ENCODE measurements around the gene P2RY12.

- TF ChIP-seq CTCF (IDR thresholded peaks at IDR 0.05; ENCODE audit: control extremely low read depth in 1 of 3, insufficient read depth in 1 of 3, low read depth in 1 of 3, low read length in 3 of 3) (no peak), EP300 (IDR thresholded peaks at IDR 0.05; ENCODE audit: borderline replicate concordance in 1 of 2, low read depth in 2 of 2, low read length in 2 of 2) (no peak), TBP (IDR thresholded peaks at IDR 0.05; ENCODE audit: low read depth, low read length) (no peak), MAX (IDR thresholded peaks at IDR 0.05) (no peak), EZH2 (IDR thresholded peaks at IDR 0.05; ENCODE audit: low read depth, low read length, severe bottlenecking) (no peak), USF2 (IDR thresholded peaks at IDR 0.05; ENCODE audit: low read length) (no peak), SP1 (IDR thresholded peaks at IDR 0.05; ENCODE audit: low read depth, low read length) (no peak), POLR2AphosphoS5 (IDR thresholded peaks at IDR 0.05; ENCODE audit: low read depth, low read length) (no peak), TAF1 (IDR thresholded peaks at IDR 0.05; ENCODE audit: low read depth, low read length) (no peak), CBX5 (IDR thresholded peaks at IDR 0.05; ENCODE audit: low read depth, low read length) (no peak), CEBPB (IDR thresholded peaks at IDR 0.05; ENCODE audit: low read depth, low read length) (no peak), POLR2A (IDR thresholded peaks at IDR 0.05; ENCODE audit: control extremely low read depth in 1 of 2, low read depth in 2 of 2, low read length in 2 of 2) (no peak)
Measured at GRCh38 chr3:151423091-151423490, 38.5 kb upstream of the P2RY12 start.

All from H1 (cell line).